Testis (tissue), 2 donors: ENCODE data around the gene IMPG1.

Experiments used
- POLR2A ChIP-seq: fragments of 450-650 bp; IDR thresholded peaks from one replicate; pipeline ENCODE4 v1.6.1; 2017; ENCODE audit warnings: antibody characterized with exemption, mild to moderate bottlenecking, moderate library complexity
- TF ChIP-seq, protein P1 (sequence below), 3 experiments: fragments of 450-650 bp in 2 of 3; fragments of 200-600 bp in 1 of 3; sonication (generic) in 1 of 3; IDR thresholded peaks; one replicate each; pipeline ENCODE4 v1.5.1; 2016 to 2019; ENCODE audit warnings: antibody characterized with exemption in 3 of 3, mild to moderate bottlenecking in 2 of 3, moderate library complexity in 1 of 3

DNA sequence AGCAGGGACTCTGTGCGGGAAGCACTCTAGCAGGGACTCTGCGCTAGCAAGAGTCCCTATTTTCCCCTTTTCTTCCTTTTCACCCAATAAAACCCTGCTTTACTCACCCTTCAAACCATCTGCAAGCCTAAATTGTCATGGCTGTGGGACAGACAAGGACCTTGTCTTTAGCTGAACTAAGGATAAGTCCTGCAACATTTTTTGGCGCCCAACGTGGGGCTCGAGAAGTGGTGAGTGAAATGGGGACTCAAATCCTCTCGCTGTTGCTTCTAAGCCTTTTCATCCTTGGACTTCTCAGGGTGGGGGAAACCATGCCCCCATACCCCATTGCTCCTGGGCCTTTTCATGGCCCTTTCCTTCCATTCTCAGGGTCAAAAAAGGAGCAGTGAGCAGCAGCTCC is 46.4 kb downstream of the IMPG1 start:
- TF ChIP-seq POLR2A, result no peak
- TF ChIP-seq, protein P1, sequence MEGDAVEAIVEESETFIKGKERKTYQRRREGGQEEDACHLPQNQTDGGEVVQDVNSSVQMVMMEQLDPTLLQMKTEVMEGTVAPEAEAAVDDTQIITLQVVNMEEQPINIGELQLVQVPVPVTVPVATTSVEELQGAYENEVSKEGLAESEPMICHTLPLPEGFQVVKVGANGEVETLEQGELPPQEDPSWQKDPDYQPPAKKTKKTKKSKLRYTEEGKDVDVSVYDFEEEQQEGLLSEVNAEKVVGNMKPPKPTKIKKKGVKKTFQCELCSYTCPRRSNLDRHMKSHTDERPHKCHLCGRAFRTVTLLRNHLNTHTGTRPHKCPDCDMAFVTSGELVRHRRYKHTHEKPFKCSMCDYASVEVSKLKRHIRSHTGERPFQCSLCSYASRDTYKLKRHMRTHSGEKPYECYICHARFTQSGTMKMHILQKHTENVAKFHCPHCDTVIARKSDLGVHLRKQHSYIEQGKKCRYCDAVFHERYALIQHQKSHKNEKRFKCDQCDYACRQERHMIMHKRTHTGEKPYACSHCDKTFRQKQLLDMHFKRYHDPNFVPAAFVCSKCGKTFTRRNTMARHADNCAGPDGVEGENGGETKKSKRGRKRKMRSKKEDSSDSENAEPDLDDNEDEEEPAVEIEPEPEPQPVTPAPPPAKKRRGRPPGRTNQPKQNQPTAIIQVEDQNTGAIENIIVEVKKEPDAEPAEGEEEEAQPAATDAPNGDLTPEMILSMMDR (IDR thresholded peaks at IDR 0.05), result no peak
